Spleen (tissue), 11 donors: ENCODE measurements around the gene KANSL1. TPM values are rescaled to one million over a fixed set of nuclear protein-coding genes. Genes with fewer than 3 reads are reported as not detected.

ENCODE experiments used
- DNase-seq: peaks from one replicate; pipeline ENCODE4 v3.0.0-alpha.2; 2020
- H3K27ac ChIP-seq, 8 donors: fragments of 200-600 bp; sonication (generic) in 7 of 8; 1 replicate in 4 of 8; 2 replicates in 4 of 8; pipeline versions ENCODE4 v1.5.0 to v1.8.0; 2016 to 2021; ENCODE audit warnings: inconsistent platforms in 4 of 8, mild to moderate bottlenecking in 4 of 8, moderate library complexity in 1 of 8
- H3K27me3 ChIP-seq, 7 donors: fragments of 200-600 bp; sonication (generic) in 6 of 7; replicated peaks in 1 of 7; 1 replicate in 4 of 7; 2 replicates in 3 of 7; pipeline versions ENCODE4 v1.5.0 to v1.8.0; 2016 to 2021; ENCODE audit warnings: inconsistent platforms in 3 of 7, mild to moderate bottlenecking in 1 of 7
- H3K36me3 ChIP-seq, 6 donors: fragments of 200-600 bp; sonication (generic) in 5 of 6; 1 replicate in 4 of 6; 2 replicates in 2 of 6; pipeline versions ENCODE4 v1.5.0 to v1.8.0; 2016 to 2021; ENCODE audit warnings: inconsistent platforms in 2 of 6
- H3K4me1 ChIP-seq, 6 donors: fragments of 200-600 bp; sonication (generic) in 5 of 6; 1 replicate in 3 of 6; 2 replicates in 3 of 6; pipeline versions ENCODE4 v1.5.0 to v1.8.0; 2016 to 2021; ENCODE audit warnings: inconsistent platforms in 3 of 6
- H3K4me3 ChIP-seq, 8 donors: fragments of 200-600 bp; sonication (generic) in 7 of 8; 1 replicate in 4 of 8; 2 replicates in 4 of 8; pipeline versions ENCODE4 v1.5.0 to v1.8.0; 2016 to 2021; ENCODE audit warnings: inconsistent platforms in 4 of 8, mild to moderate bottlenecking in 4 of 8, moderate library complexity in 2 of 8
- H3K9me3 ChIP-seq, 8 donors: fragments of 200-600 bp; sonication (generic) in 7 of 8; 1 replicate in 4 of 8; 2 replicates in 4 of 8; pipeline versions ENCODE4 v1.5.0 to v1.8.0; 2016 to 2021; ENCODE audit warnings: inconsistent platforms in 4 of 8
- CTCF ChIP-seq, 11 experiments: fragments of 200-600 bp in 7 of 11; fragments of 450-650 bp in 4 of 11; sonication (generic) in 4 of 11; IDR thresholded peaks in 8 of 11; conservative IDR thresholded peaks in 3 of 11; 1 replicate in 7 of 11; 2 replicates in 4 of 11; pipeline versions ENCODE4 v1.4.0 to v1.8.0; 2016 to 2021; ENCODE audit warnings: antibody characterized with exemption in 11 of 11, inconsistent platforms in 4 of 11, mild to moderate bottlenecking in 1 of 11
- POLR2A ChIP-seq, 3 donors: fragments of 450-650 bp; IDR thresholded peaks; one replicate each; pipeline ENCODE4 v1.5.1; 2017; ENCODE audit warnings: antibody characterized with exemption in 3 of 3, mild to moderate bottlenecking in 1 of 3
- POLR2AphosphoS5 ChIP-seq, 3 donors: sonication (generic); formaldehyde crosslinking; IDR thresholded peaks; one replicate each; pipeline ENCODE4 v1.5.1; 2017; ENCODE audit warnings: antibody characterized with exemption in 3 of 3
- WGBS, 5 donors: extraction: QIAGEN DNeasy Blood & Tissue Kit in 3 of 5; methylation state at CpG; one replicate each; pipeline versions ENCODE4 v1.1.5 to v1.1.7; 2013 to 2018; 5-methylcytosine and 5-hydroxymethylcytosine counted together
- intact Hi-C: fragments of 100-400 bp; cut with DNase I; formaldehyde crosslinking; loops from one replicate; pipeline ENCODE4 v1.15.0; 2023; ENCODE audit warnings: low total_unique reads
- polyA plus RNA-seq, 3 donors: library from polyadenylated mRNA; stranded (reverse); fragments of 200-250 nt; gene quantifications; one replicate each; pipeline ENCODE4 v1.2.1, GENCODE V29; 2013
- total RNA-seq, 7 donors: library from RNA; depleted of rRNA in 3 of 7; stranded (reverse); fragments of >200 nt in 3 of 7; fragmentation: NEBNext Ultra II Directional in 4 of 7; extraction: Animal tissue kit (Norgen Biotek cat#: 25700) in 4 of 7; gene quantifications; one replicate each; pipeline versions ENCODE4 v1.1.0 to v1.2.1, GENCODE V29; 2016 to 2021
- donor health status: healthy with polysubstance abuse.
- donor health status: DM: no; HTN: no; CAD: no; lungs with moderate emphysema.
- donor health status: DM: no; HTN: no; CAD: no.
- donor health status: Bipolar disorder and iron deficiency.
- donor health status: healthy.
- donor health status: DM: no; HTN: no; CAD: no.
- donor health status: DM: yes; HTN: yes; CAD: no.

Gene KANSL1
- total and polyA plus RNA-seq, 10 donors, result 10.9 to 173 (median 116) TPM

- TF ChIP-seq POLR2AphosphoS5 (IDR thresholded peaks at IDR 0.05), result no peak
- TF ChIP-seq POLR2A (IDR thresholded peaks at IDR 0.05), result no peak
- TF ChIP-seq CTCF (IDR thresholded peaks at IDR 0.05 in 8 of 11, conservative IDR thresholded peaks at IDR 0.05 in 3 of 11), result no peak
- no peaks in the 10 kb centered on the region for H3K9me3 ChIP-seq
- peaks cover 0 to 18% (median 2%) of the 10 kb centered on the region in 6 donors for H3K4me1 ChIP-seq
- no peaks in the 10 kb centered on the region for H3K27me3 ChIP-seq
- H3K27ac ChIP-seq, result no peak within 1 kb of the TSS
- no peaks in the 10 kb centered on the region for H3K36me3 ChIP-seq
- intact Hi-C loops, result no loop called here
- DNase-seq, result no peak
- H3K4me3 ChIP-seq, result no peak within 1 kb of the TSS
- 72 to 87% (median 83%) methylated on average over 8 of the region's 8 CpGs for WGBS, 5 donors
Observed at GRCh38 chr17:45998987-45999899, 194.0 kb downstream of the KANSL1 start, which contains the start of gene STH. TSS of gene STH (plus strand) at chr17:45999250. CDS start at chr17:45999280, 30 bp downstream.

DNA sequence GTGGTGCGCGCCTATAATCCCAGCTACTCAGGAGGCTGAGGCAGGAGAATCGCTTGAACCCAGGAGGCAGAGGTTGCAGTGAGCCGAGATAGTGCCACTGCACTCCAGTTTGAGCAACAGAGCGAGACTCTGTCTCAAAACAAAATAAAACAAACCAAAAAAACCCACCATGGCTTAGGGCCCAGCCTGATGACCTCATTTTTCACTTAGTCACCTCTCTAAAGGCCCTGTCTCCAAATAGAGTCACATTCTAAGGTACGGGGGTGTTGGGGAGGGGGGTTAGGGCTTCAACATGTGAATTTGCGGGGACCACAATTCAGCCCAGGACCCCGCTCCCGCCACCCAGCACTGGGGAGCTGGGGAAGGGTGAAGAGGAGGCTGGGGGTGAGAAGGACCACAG, 195.6 kb downstream of the KANSL1 start:
- TF ChIP-seq POLR2A (IDR thresholded peaks at IDR 0.05) (no peak), POLR2AphosphoS5 (IDR thresholded peaks at IDR 0.05) (no peak), CTCF (IDR thresholded peaks at IDR 0.05 in 8 of 11, conservative IDR thresholded peaks at IDR 0.05 in 3 of 11) (no peak)
- 88 to 94% (median 91%) methylated on average over 7 to 9 of the region's 9 CpGs for WGBS, 5 donors
- intact Hi-C loops, result no loop called here
- peaks cover 0 to 14% (median 1%) of the 10 kb centered on the region in 6 donors for H3K4me1 ChIP-seq
- no peaks in the 10 kb centered on the region for H3K36me3 ChIP-seq
- H3K27ac ChIP-seq, result no peak overlapping the region
- no peak for DNase-seq
- H3K4me3 ChIP-seq, result no peak overlapping the region
- H3K27me3 ChIP-seq, result no peaks in the 10 kb centered on the region
- H3K9me3 ChIP-seq, result no peaks in the 10 kb centered on the region

- WGBS, 5 donors, result 89 to 92% (median 91%) methylated on average over 13 of the region's 13 CpGs
Observed at GRCh38 chr17:45997166-45997565, 196.1 kb downstream of the KANSL1 start.

More at GRCh38 chr17:45997166-45997565, 196.1 kb downstream of the KANSL1 start:
- Histone ChIP-seq H3K9me3 (no peaks in the 10 kb centered on the region), H3K27ac (no peak overlapping the region), H3K4me3 (no peak overlapping the region), H3K36me3 (no peaks in the 10 kb centered on the region), H3K4me1 (peaks cover 0 to 10% (median 0%) of the 10 kb centered on the region in 6 donors), H3K27me3 (no peaks in the 10 kb centered on the region)
- no peak for TF ChIP-seq POLR2AphosphoS5 (IDR thresholded peaks at IDR 0.05)
- TF ChIP-seq POLR2A (IDR thresholded peaks at IDR 0.05), result no peak
- no peak for TF ChIP-seq CTCF (IDR thresholded peaks at IDR 0.05 in 8 of 11, conservative IDR thresholded peaks at IDR 0.05 in 3 of 11)
- DNase-seq, result no peak
- intact Hi-C loops, result no loop called here
